Gastrocnemius medialis (tissue), 4 donors: ENCODE measurements around the gene TPCN1. TPM values are rescaled to one million over a fixed set of nuclear protein-coding genes. Genes with fewer than 3 reads are reported as not detected.

Experiments
- ATAC-seq, 2 donors: fragments of 150-250 bp; one replicate each; pipeline ENCODE4 v1.9.1; 2016
- DNase-seq, 2 donors: peaks; one replicate each; pipeline ENCODE4 v3.0.0-alpha.2; 2019
- H3K27ac ChIP-seq, 4 donors: fragments of 200-600 bp; sonication (generic); 1 replicate in 1 of 4; 2 replicates in 3 of 4; pipeline ENCODE4 v1.5.1; 2016 to 2018; ENCODE audit warnings: mild to moderate bottlenecking in 2 of 4, moderate library complexity in 1 of 4
- H3K27me3 ChIP-seq, 3 donors: fragments of 200-600 bp; sonication (generic) in 2 of 3; 1 replicate in 1 of 3; 2 replicates in 2 of 3; pipeline versions ENCODE4 v1.5.1 to v1.6.0; 2016 to 2019; ENCODE audit warnings: mild to moderate bottlenecking in 1 of 3, moderate library complexity in 1 of 3
- H3K36me3 ChIP-seq, 2 donors: fragments of 200-600 bp; sonication (generic) in 1 of 2; one replicate each; pipeline ENCODE4 v1.5.1; 2017 to 2018
- H3K4me1 ChIP-seq, 2 donors: fragments of 200-600 bp; sonication (generic) in 1 of 2; one replicate each; pipeline ENCODE4 v1.5.1; 2016 to 2017; ENCODE audit warnings: mild to moderate bottlenecking in 2 of 2
- H3K4me3 ChIP-seq, 4 donors: fragments of 200-600 bp; sonication (generic) in 3 of 4; 1 replicate in 1 of 4; 2 replicates in 3 of 4; pipeline ENCODE4 v1.5.1; 2016 to 2019; ENCODE audit warnings: mild to moderate bottlenecking in 2 of 4
- H3K9me3 ChIP-seq, 3 donors: fragments of 200-600 bp; sonication (generic) in 2 of 3; 1 replicate in 1 of 3; 2 replicates in 2 of 3; pipeline ENCODE4 v1.5.1; 2016 to 2019
- CTCF ChIP-seq, 5 experiments: fragments of 450-650 bp in 3 of 5; fragments of 200-600 bp in 2 of 5; sonication (generic) in 2 of 5; IDR thresholded peaks in 4 of 5; conservative IDR thresholded peaks in 1 of 5; 1 replicate in 4 of 5; 2 replicates in 1 of 5; pipeline ENCODE4 v1.5.1; 2016 to 2019; ENCODE audit warnings: antibody characterized with exemption in 5 of 5, mild to moderate bottlenecking in 3 of 5, moderate library complexity in 3 of 5
- POLR2A ChIP-seq, 2 donors: fragments of 450-650 bp; IDR thresholded peaks; one replicate each; pipeline ENCODE4 v1.6.1; 2017; ENCODE audit warnings: antibody characterized with exemption in 2 of 2, mild to moderate bottlenecking in 2 of 2, moderate library complexity in 2 of 2
- in situ Hi-C, 4 donors: fragments of 200-750 bp; cut with MboI; loops; one replicate each; pipeline versions ENCODE4 v1.15.0 to v1.8.0; 2017; ENCODE audit warnings: low sequenced_read_pairs in 4 of 4
- intact Hi-C: fragments of 100-400 bp; cut with DNase I; formaldehyde crosslinking; loops from one replicate; pipeline ENCODE4 v1.15.1; 2023; ENCODE audit warnings: low total_unique reads
- total RNA-seq, 4 donors: library from RNA; depleted of rRNA; stranded (reverse); fragments of >200 nt; gene quantifications; one replicate each; pipeline versions ENCODE4 v1.1.0 to v1.2.3, GENCODE V29; 2016

The TPCN1 gene
- total RNA-seq, 4 donors from 2014 or later = 21.4 to 27.0 (median 25.4) TPM

DNA sequence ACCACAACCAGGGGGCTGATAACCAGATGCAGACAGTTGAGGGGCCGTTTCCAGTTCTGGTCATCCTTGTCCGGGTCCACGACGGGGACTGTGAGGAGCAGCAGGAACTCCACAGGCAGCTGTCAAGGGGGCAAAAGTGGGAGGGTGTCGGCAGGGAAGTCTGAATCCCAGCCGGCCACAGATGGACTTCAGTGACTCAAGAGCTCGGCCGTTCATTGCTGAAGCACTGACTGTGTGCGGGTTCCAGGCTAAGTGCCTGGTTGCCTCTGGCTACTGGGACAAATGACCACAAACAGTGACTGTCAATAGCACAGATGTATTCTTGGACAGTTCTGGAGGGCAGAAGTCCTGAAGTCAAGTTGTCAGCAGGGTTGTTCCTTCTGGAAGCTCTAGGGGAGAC is 94.1 kb downstream of the TPCN1 start:
- Histone ChIP-seq H3K9me3 (no peaks in the 10 kb centered on the region), H3K36me3 (peaks cover 0 to 52% of the 10 kb centered on the region in 2 donors), H3K4me1 (no peaks in the 10 kb centered on the region), H3K27ac (peak overlapping the region in 1 of 4 donors; percentile 46), H3K4me3 (no peak overlapping the region), H3K27me3 (no peaks in the 10 kb centered on the region)
- DNase-seq (no peak), ATAC-seq (no peak)
- intact Hi-C loops (no loop called here), in situ Hi-C loops (loop anchor here in 3 of 4 donors (10.0 to 25.0 kb wide), 3 partner anchors 109 to 128 kb away; partner anchors contain the start of genes DDX54 (in 1 of the 3), RITA1 (in 1 of the 3) and SDSL (in 1 of the 3))
- TF ChIP-seq POLR2A (IDR thresholded peaks at IDR 0.05) (no peak), CTCF (IDR thresholded peaks at IDR 0.05 in 4 of 5, conservative IDR thresholded peaks at IDR 0.05 in 1 of 5) (no peak)

- no peaks in the 10 kb centered on the region for H3K9me3 ChIP-seq
- no peak for ATAC-seq
- intact Hi-C loops = no loop called here
- DNase-seq = no peak
- in situ Hi-C loops = loop anchor here in 3 of 4 donors (10.0 to 25.0 kb wide), 3 partner anchors 109 to 129 kb away; partner anchors contain the start of genes DDX54 (in 1 of the 3), RITA1 (in 1 of the 3) and SDSL (in 1 of the 3)
- H3K36me3 ChIP-seq = peaks cover 0 to 59% of the 10 kb centered on the region in 2 donors
- no peak overlapping the region for H3K4me3 ChIP-seq
- H3K4me1 ChIP-seq = no peaks in the 10 kb centered on the region
- H3K27me3 ChIP-seq = no peaks in the 10 kb centered on the region
- TF ChIP-seq POLR2A (IDR thresholded peaks at IDR 0.05) (no peak), CTCF (IDR thresholded peaks at IDR 0.05 in 4 of 5, conservative IDR thresholded peaks at IDR 0.05 in 1 of 5) (no peak)
- H3K27ac ChIP-seq = no peak overlapping the region
Measured at GRCh38 chr12:113316155-113316554, 94.9 kb downstream of the TPCN1 start.

- no peak overlapping the region for H3K27ac ChIP-seq
- no peaks in the 10 kb centered on the region for H3K9me3 ChIP-seq
- no peak for TF ChIP-seq POLR2A (IDR thresholded peaks at IDR 0.05)
- no peak for TF ChIP-seq CTCF (IDR thresholded peaks at IDR 0.05 in 4 of 5, conservative IDR thresholded peaks at IDR 0.05 in 1 of 5)
- H3K36me3 ChIP-seq = peaks cover 0 to 60% of the 10 kb centered on the region in 2 donors
- ATAC-seq (no peak), DNase-seq (no peak)
- H3K4me1 ChIP-seq = no peaks in the 10 kb centered on the region
- no peaks in the 10 kb centered on the region for H3K27me3 ChIP-seq
- intact Hi-C loops (no loop called here), in situ Hi-C loops (loop anchor here in 3 of 4 donors (10.0 to 25.0 kb wide), 3 partner anchors 108 to 130 kb away; partner anchors contain the start of genes DDX54 (in 1 of the 3), RITA1 (in 1 of the 3) and SDSL (in 1 of the 3))
- no peak overlapping the region for H3K4me3 ChIP-seq
Measured at GRCh38 chr12:113317122-113317521, 95.9 kb downstream of the TPCN1 start.

DNA sequence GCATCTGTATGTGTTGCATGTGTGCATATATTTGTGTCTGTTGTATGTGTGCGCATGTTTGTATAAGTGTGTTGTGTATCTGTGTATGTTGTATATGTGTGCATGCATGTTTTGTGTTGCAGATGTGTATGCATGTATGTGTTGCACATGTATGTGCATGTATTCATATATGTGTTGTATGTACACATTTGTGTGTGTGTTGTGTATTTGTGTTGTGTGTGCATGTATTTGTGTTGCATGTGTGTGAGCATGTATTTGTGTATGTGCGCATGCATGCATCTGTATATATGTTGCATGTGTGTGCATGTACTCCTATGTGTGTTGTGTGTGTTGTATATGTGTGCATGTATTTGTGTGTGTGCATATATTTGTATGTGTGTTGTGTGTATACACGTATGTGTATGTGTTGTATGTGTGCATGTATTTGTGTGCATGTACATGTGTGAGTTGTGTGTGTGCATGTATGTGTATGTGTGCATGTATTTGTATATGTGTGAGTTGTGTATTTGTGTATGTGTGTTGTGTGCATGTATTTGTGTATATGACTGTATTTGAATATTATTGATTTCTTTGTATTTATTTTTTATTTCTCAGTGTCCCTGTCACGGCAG is 96.9 kb downstream of the TPCN1 start:
- no peak overlapping the region for H3K4me3 ChIP-seq
- H3K36me3 ChIP-seq = peaks cover 0 to 66% of the 10 kb centered on the region in 2 donors
- in situ Hi-C loops (loop anchor here in 3 of 4 donors (10.0 to 25.0 kb wide), 3 partner anchors 107 to 131 kb away; partner anchors contain the start of genes DDX54 (in 1 of the 3), RITA1 (in 1 of the 3) and SDSL (in 1 of the 3)), intact Hi-C loops (no loop called here)
- TF ChIP-seq CTCF (IDR thresholded peaks at IDR 0.05 in 4 of 5, conservative IDR thresholded peaks at IDR 0.05 in 1 of 5) = no peak
- no peak for TF ChIP-seq POLR2A (IDR thresholded peaks at IDR 0.05)
- ATAC-seq (no peak), DNase-seq (no peak)
- no peaks in the 10 kb centered on the region for H3K4me1 ChIP-seq
- H3K9me3 ChIP-seq = no peaks in the 10 kb centered on the region
- no peaks in the 10 kb centered on the region for H3K27me3 ChIP-seq
- no peak overlapping the region for H3K27ac ChIP-seq
